ENCODE results near the gene TDG.
"Not testable (repeated sequence)": the region's sequence is repeated elsewhere in the genome, so short reads cannot be mapped to it uniquely, and the experiment has no call there.

The TDG gene

DNA sequence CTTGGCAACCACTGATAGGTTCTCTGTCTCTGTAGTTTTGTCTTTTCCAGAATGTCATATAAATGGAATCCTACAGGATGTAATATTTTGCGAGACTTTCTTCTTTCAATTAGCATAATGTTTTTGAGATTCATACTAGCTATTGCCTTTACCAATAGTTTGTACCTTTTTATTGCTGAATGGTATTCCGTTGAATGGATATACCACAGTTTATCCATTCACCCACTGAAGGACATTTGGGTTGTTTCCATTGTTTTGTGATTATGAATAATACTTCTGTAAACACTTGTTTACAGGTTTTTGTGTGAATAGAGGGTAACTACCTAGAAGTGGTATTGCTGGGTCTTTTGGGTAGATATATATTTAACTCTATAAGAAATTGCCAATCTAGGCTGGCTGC lies 58.0 kb downstream of the TDG start:
- Histone ChIP-seq H3K27me3 (ENCODE audit: control insufficient read depth, insufficient read depth, low read length) (no peaks in the 10 kb centered on the region), H3K9me3 (ENCODE audit: control insufficient read depth, low read length) (no peaks in the 10 kb centered on the region), H3K36me3 (ENCODE audit: control insufficient read depth, insufficient read depth, low read length) (no peaks in the 10 kb centered on the region), H3K27ac (no peak overlapping the region), H3K4me1 (no peaks in the 10 kb centered on the region), H2AFZ (no peak overlapping the region), H3K4me2 (ENCODE audit: low read length) (no peak overlapping the region), H3K79me2 (no peaks in the 10 kb centered on the region), H3K4me3 (ENCODE audit: low read depth, low read length) (no peak overlapping the region), H3K9ac (no peak overlapping the region)
- TF ChIP-seq, protein P1, sequence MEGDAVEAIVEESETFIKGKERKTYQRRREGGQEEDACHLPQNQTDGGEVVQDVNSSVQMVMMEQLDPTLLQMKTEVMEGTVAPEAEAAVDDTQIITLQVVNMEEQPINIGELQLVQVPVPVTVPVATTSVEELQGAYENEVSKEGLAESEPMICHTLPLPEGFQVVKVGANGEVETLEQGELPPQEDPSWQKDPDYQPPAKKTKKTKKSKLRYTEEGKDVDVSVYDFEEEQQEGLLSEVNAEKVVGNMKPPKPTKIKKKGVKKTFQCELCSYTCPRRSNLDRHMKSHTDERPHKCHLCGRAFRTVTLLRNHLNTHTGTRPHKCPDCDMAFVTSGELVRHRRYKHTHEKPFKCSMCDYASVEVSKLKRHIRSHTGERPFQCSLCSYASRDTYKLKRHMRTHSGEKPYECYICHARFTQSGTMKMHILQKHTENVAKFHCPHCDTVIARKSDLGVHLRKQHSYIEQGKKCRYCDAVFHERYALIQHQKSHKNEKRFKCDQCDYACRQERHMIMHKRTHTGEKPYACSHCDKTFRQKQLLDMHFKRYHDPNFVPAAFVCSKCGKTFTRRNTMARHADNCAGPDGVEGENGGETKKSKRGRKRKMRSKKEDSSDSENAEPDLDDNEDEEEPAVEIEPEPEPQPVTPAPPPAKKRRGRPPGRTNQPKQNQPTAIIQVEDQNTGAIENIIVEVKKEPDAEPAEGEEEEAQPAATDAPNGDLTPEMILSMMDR (IDR thresholded peaks at IDR 0.05) = no peak

DNA sequence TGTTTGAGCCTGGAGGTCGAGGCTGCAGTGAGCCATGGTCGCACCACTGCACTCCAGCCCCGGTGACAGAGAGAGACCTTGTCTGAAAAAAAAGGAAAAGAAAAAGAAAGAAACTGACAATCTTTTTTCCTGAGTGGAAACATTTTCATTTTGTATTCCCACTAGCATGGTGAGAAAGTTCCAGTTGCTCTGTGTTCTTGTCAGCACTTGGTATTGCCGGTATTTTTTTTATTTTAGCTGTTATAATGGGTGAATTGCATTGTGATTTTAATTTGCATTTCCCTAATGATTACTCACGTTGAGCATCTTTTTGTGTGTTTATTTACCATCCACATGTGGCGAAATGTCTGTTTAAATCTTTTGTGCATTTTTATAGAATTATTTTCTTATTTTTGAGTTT lies 58.7 kb downstream of the TDG start:
- Histone ChIP-seq H3K4me3 (ENCODE audit: low read depth, low read length) (no peak overlapping the region), H3K79me2 (no peaks in the 10 kb centered on the region), H3K27me3 (ENCODE audit: control insufficient read depth, insufficient read depth, low read length) (no peaks in the 10 kb centered on the region), H3K4me1 (no peaks in the 10 kb centered on the region), H3K9ac (no peak overlapping the region), H3K9me3 (ENCODE audit: control insufficient read depth, low read length) (no peaks in the 10 kb centered on the region), H3K27ac (no peak overlapping the region), H2AFZ (no peak overlapping the region), H3K36me3 (ENCODE audit: control insufficient read depth, insufficient read depth, low read length) (no peaks in the 10 kb centered on the region), H3K4me2 (ENCODE audit: low read length) (no peak overlapping the region)
- TF ChIP-seq, protein P1 (IDR thresholded peaks at IDR 0.05) = no peak

DNA sequence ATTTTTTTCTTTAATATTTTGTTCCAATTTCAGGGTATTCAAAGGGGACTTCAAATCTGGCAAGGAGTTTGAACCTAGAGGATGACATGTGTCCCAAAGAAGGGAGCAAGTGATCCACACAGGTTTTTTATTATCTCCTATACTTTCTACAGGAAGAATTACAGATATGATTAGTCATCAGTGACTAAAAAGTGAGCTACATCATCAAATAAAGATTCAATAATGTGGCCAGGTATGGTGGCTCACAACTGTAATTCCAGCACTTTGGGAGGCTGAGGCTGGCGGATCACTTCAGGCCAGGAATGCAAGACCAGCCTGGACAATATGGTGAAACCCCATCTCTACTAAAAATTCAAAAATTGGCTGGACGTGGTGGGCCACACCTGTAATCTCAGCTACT lies 60.1 kb downstream of the TDG start:
- H3K27ac ChIP-seq = no peak overlapping the region
- H3K9me3 ChIP-seq (ENCODE audit: control insufficient read depth, low read length) = no peaks in the 10 kb centered on the region
- H3K36me3 ChIP-seq (ENCODE audit: control insufficient read depth, insufficient read depth, low read length) = no peaks in the 10 kb centered on the region
- H3K27me3 ChIP-seq (ENCODE audit: control insufficient read depth, insufficient read depth, low read length) = no peaks in the 10 kb centered on the region
- H2AFZ ChIP-seq = no peak overlapping the region
- no peak overlapping the region for H3K4me2 ChIP-seq (ENCODE audit: low read length)
- H3K9ac ChIP-seq = no peak overlapping the region
- TF ChIP-seq, protein P1 (IDR thresholded peaks at IDR 0.05) = no peak
- no peak overlapping the region for H3K4me3 ChIP-seq (ENCODE audit: low read depth, low read length)
- no peaks in the 10 kb centered on the region for H3K4me1 ChIP-seq
- no peaks in the 10 kb centered on the region for H3K79me2 ChIP-seq

DNA sequence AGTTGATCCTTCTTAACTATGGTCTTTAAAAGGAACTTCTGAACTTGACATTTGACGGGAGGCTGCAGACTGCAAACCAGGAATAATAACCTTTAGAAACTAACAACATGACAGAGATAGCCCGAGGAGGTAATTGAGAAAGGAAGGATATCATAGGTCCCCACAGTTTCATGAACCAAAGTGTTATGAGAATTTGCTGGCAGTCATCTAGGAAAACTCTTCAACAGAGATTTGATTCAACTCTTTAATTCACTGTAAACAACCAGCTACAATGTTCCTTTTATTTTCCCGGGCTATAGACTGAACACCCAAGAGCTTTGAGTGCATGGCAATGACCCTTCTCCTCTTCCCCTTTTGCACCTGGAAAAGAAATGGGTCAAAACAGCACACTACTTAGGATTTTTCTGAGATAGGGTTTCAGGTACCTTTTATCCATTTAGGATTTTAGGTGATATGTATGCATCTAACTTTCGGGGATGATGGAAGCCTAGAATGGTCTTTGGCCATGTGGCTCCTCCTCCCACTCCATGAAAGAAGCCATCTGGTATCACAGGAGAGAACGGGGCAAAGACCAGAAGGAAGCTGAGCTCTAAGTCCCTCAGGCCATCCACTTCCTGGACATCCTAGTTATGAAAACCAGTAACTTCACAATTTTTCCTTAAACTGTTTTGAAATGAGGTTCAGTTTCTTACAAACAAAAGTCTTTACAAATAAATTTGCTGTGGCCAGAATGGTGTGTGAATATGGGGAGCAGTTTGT lies 61.3 kb downstream of the TDG start:
- TF ChIP-seq, protein P1 (IDR thresholded peaks at IDR 0.05) = no peak
- H2AFZ ChIP-seq = no peak overlapping the region
- H3K9me3 ChIP-seq (ENCODE audit: control insufficient read depth, low read length) = no peaks in the 10 kb centered on the region
- no peaks in the 10 kb centered on the region for H3K36me3 ChIP-seq (ENCODE audit: control insufficient read depth, insufficient read depth, low read length)
- no peaks in the 10 kb centered on the region for H3K79me2 ChIP-seq
- H3K9ac ChIP-seq = no peak overlapping the region
- no peak overlapping the region for H3K27ac ChIP-seq
- H3K4me2 ChIP-seq (ENCODE audit: low read length) = no peak overlapping the region
- H3K4me3 ChIP-seq (ENCODE audit: low read depth, low read length) = no peak overlapping the region
- H3K27me3 ChIP-seq (ENCODE audit: control insufficient read depth, insufficient read depth, low read length) = no peaks in the 10 kb centered on the region
- no peaks in the 10 kb centered on the region for H3K4me1 ChIP-seq

DNA sequence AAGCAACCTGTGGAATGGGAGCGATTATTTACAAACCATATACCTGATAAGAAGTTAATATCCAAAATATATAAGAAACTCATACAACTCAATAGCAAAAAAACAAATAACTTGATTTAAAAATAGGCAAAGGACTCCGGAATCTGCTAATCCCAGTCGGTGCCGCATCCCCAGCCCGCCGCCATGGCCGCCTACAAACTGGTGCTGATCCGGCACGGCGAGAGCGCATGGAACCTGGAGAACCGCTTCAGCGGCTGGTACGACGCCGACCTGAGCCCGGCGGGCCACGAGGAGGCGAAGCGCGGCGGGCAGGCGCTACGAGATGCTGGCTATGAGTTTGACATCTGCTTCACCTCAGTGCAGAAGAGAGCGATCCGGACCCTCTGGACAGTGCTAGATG lies 64.9 kb downstream of the TDG start:
- not testable (repeated sequence) for H3K4me3 ChIP-seq (ENCODE audit: low read depth, low read length); H3K36me3 ChIP-seq (ENCODE audit: control insufficient read depth, insufficient read depth, low read length); H3K79me2 ChIP-seq; H3K9ac ChIP-seq; H3K4me1 ChIP-seq; H2AFZ ChIP-seq; H3K4me2 ChIP-seq (ENCODE audit: low read length); H3K27me3 ChIP-seq (ENCODE audit: control insufficient read depth, insufficient read depth, low read length); H3K27ac ChIP-seq; H3K9me3 ChIP-seq (ENCODE audit: control insufficient read depth, low read length)

DNA sequence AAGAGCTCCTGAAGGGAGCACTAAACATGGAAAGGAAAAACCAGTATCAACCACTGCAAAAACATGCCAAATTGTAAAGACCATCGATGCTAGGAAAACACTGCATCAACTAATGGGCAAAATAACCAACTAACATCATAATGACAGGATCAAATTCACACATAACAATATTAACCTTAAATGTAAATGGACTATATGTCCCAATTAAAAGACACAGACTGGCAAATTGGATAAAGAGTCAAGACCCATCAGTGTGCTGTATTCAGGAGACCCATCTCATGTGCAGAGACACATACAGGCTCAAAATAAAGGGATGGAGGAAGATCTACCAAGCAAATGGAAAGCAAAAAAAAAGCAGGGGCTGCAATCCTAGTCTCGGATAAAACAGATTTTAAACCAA lies 70.5 kb downstream of the TDG start:
- not testable (repeated sequence) for H3K27ac ChIP-seq; H3K4me2 ChIP-seq (ENCODE audit: low read length); H3K36me3 ChIP-seq (ENCODE audit: control insufficient read depth, insufficient read depth, low read length); H3K4me1 ChIP-seq; H3K9ac ChIP-seq; H3K4me3 ChIP-seq (ENCODE audit: low read depth, low read length); H3K79me2 ChIP-seq; H2AFZ ChIP-seq; H3K9me3 ChIP-seq (ENCODE audit: control insufficient read depth, low read length); H3K27me3 ChIP-seq (ENCODE audit: control insufficient read depth, insufficient read depth, low read length)
